GM12878 (cell line): Measurements from ENCODE around the gene FAM107A. TPM values are rescaled to one million over a fixed set of nuclear protein-coding genes. Genes with fewer than 3 reads are reported as not detected.
"Not testable (repeated sequence)": the region's sequence is repeated elsewhere in the genome, so short reads cannot be mapped to it uniquely, and the experiment has no call there.

Source experiments
- ATAC-seq: fragments of 200-7000 bp; cut with Tn5 transposase; 3 replicates; pipeline ENCODE4 v1.9.1; 2020; ENCODE audit warnings: mild to moderate bottlenecking, moderate library complexity
- BruUV-seq: library from RNA; stranded (reverse); fragments of 400-500 nt; replicated peaks from 2 replicates; lab custom pipeline; 2021; lab: Mats Ljungman, UMichigan
- CTCF ChIA-PET: fragments of 300-600 bp; sonication (Branson Sonifier 250); formaldehyde crosslinking; extraction: SDS; loops from one replicate; lab custom pipeline; 2021; ENCODE audit warnings: inconsistent platforms; lab: Yijun Ruan, JAX
- POLR2A ChIA-PET: fragments of 350-600 bp; formaldehyde crosslinking; extraction: SDS; loops from one replicate; lab custom pipeline; 2021; ENCODE audit warnings: inconsistent platforms; lab: Charles Lee
- RAD21 ChIA-PET: fragments of 300-600 bp; sonication (Branson Sonifier 250); formaldehyde crosslinking; loops from one replicate; lab custom pipeline; 2023; ENCODE audit warnings: antibody characterized with exemption; ENCODE audit not compliant: unreplicated experiment; lab: Charles Lee
- SMC1A ChIA-PET: fragments of 300-600 bp; sonication (Branson Sonifier 250); formaldehyde crosslinking; loops from one replicate; lab custom pipeline; 2023; ENCODE audit not compliant: unreplicated experiment, uncharacterized antibody; lab: Charles Lee
- DNase-seq: peaks from one replicate; pipeline ENCODE4 v3.0.0-alpha.2; 2011; ENCODE audit warnings: low read depth, low spot score
- FAIRE-seq: peaks from 3 replicates; lab custom pipeline; 2011; peaks lifted over from hg19 to GRCh38; lab: Jason Lieb, UNC
- H2AFZ ChIP-seq: 2 replicates; pipeline ENCODE4 v1.6.0; 2011; ENCODE audit warnings: low read depth, low read length, control low read depth; ENCODE audit not compliant: control insufficient read depth
- H3K27ac ChIP-seq: 2 replicates; pipeline ENCODE4 v1.5.1; 2011; ENCODE audit warnings: control low read depth; ENCODE audit not compliant: control insufficient read depth, insufficient read depth
- H3K27me3 ChIP-seq, 2 experiments: replicated peaks in 1 of 2; 2 replicates each; pipeline versions ENCODE4 v1.6.0 to v1.6.1; 2011; ENCODE audit warnings: low read length in 1 of 2; ENCODE audit not compliant: control insufficient read depth in 2 of 2, insufficient read depth in 2 of 2
- H3K36me3 ChIP-seq, 2 experiments: 2 replicates each; pipeline ENCODE4 v1.5.1; 2011; ENCODE audit warnings: low read length in 1 of 2; ENCODE audit not compliant: control insufficient read depth in 2 of 2, insufficient read depth in 2 of 2
- H3K4me1 ChIP-seq: 2 replicates; pipeline ENCODE4 v1.6.1; 2011; ENCODE audit warnings: mild to moderate bottlenecking, low read length, moderate library complexity, mixed read lengths; ENCODE audit not compliant: control insufficient read depth, insufficient read depth
- H3K4me2 ChIP-seq: 2 replicates; pipeline ENCODE4 v1.6.0; 2011; ENCODE audit warnings: control low read depth; ENCODE audit not compliant: control insufficient read depth, insufficient read depth
- H3K4me3 ChIP-seq: fragments of 200-600 bp; sonication (generic); 2 replicates; pipeline ENCODE4 v1.5.1; 2016
- H3K79me2 ChIP-seq: 2 replicates; pipeline ENCODE4 v1.6.0; 2011; ENCODE audit warnings: low read length; ENCODE audit not compliant: control insufficient read depth, insufficient read depth
- H3K9ac ChIP-seq: 2 replicates; pipeline ENCODE4 v1.8.0; 2011; ENCODE audit warnings: low read length, control low read depth, mixed read lengths; ENCODE audit not compliant: control insufficient read depth, insufficient read depth
- H3K9me3 ChIP-seq: replicated peaks from 3 replicates; pipeline ENCODE4 v1.5.1; 2011; ENCODE audit warnings: mild to moderate bottlenecking, low read length; ENCODE audit not compliant: control insufficient read depth, insufficient read depth
- H4K20me1 ChIP-seq: 2 replicates; pipeline ENCODE4 v1.6.0; 2011; ENCODE audit not compliant: control insufficient read depth, insufficient read depth
- ATF7 ChIP-seq: fragments of 450-650 bp; IDR thresholded peaks from 2 replicates; pipeline ENCODE4 v1.6.1; 2016; ENCODE audit warnings: low read depth, mild to moderate bottlenecking
- BCL11A ChIP-seq: IDR thresholded peaks from 2 replicates; pipeline ENCODE4 v1.6.1; 2011; ENCODE audit warnings: low read depth, low read length
- CBX5 ChIP-seq: sonication (generic); IDR thresholded peaks from 2 replicates; pipeline ENCODE4 v1.6.1; 2016; ENCODE audit warnings: low read depth, moderate library complexity, mild to moderate bottlenecking, inconsistent platforms
- KAT2A ChIP-seq: conservative IDR thresholded peaks from 2 replicates; pipeline ENCODE4 v1.6.1; 2011; ENCODE audit warnings: low read depth, low read length; ENCODE audit not compliant: control insufficient read depth
- MEF2A ChIP-seq: IDR thresholded peaks from 2 replicates; pipeline ENCODE4 v1.6.1; 2011; ENCODE audit warnings: low read depth, mild to moderate bottlenecking, low read length, moderate library complexity; ENCODE audit not compliant: insufficient read depth
- POLR2AphosphoS5 ChIP-seq: IDR thresholded peaks from 2 replicates; pipeline ENCODE4 v1.6.1; 2011; ENCODE audit warnings: mild to moderate bottlenecking, low read length, inconsistent platforms
- RB1 ChIP-seq: fragments of 450-650 bp; formaldehyde crosslinking; IDR thresholded peaks from 2 replicates; pipeline ENCODE4 v1.6.1; 2017; ENCODE audit warnings: mild to moderate bottlenecking, borderline replicate concordance
- RUNX3 ChIP-seq: IDR thresholded peaks from 2 replicates; pipeline ENCODE4 v1.6.1; 2012; ENCODE audit warnings: low read length, inconsistent platforms
- SREBF1 ChIP-seq: IDR thresholded peaks from 2 replicates; pipeline ENCODE4 v1.6.1; 2012; ENCODE audit warnings: mild to moderate bottlenecking, low read length
- SUZ12 ChIP-seq: fragments of 200-600 bp; sonication (generic); IDR thresholded peaks from one replicate; pipeline ENCODE4 v1.6.1; 2018; ENCODE audit warnings: antibody characterized with exemption, mild to moderate bottlenecking; ENCODE audit not compliant: unreplicated experiment
- ZNF622 ChIP-seq: fragments of 450-650 bp; IDR thresholded peaks from 2 replicates; pipeline ENCODE4 v1.6.1; 2017; ENCODE audit warnings: mild to moderate bottlenecking, inconsistent platforms
- ZZZ3 ChIP-seq: IDR thresholded peaks from 2 replicates; pipeline ENCODE4 v1.6.1; 2011; ENCODE audit warnings: low read depth; ENCODE audit not compliant: control insufficient read depth, insufficient read length
- WGBS: methylation state at CpG from one replicate; pipeline ENCODE4 v1.1.6; 2016; ENCODE audit warnings: low lambda C conversion rate; ENCODE audit not compliant: insufficient replicate concordance, insufficient coverage; ENCODE audit errors: missing lambda C conversion rate; 5-methylcytosine and 5-hydroxymethylcytosine counted together
- in situ Hi-C: fragments of 300-500 bp; cut with MboI; formaldehyde crosslinking; loops from 9 replicates; pipeline ENCODE4 v1.14.3; 2018; ENCODE audit warnings: mixed read lengths
- intact Hi-C: fragments of 100-400 bp; cut with micrococcal nuclease; formaldehyde crosslinking; loops from one replicate; pipeline ENCODE4 v1.14.2; 2022; ENCODE audit not compliant: unreplicated experiment
- polyA plus RNA-seq, 11 experiments: library from polyadenylated mRNA; depleted of rRNA in 4 of 11; unstranded in 6 of 11; stranded (reverse) in 5 of 11; fragments of >200 nt; fragmentation: Nextera tagmentation in 4 of 11; fragmentation: Illumina TruSeq in 1 of 11; extraction: Ambion mirVana in 4 of 11; extraction: Trizol in 1 of 11; gene quantifications; 1 replicate in 1 of 11; 2 replicates in 10 of 11; pipeline versions ENCODE4 v1.2.1 to v1.2.3, GENCODE V29; 2011 to 2016; ENCODE audit warnings: inconsistent platforms in 2 of 11, missing spikeins in 2 of 11, low read depth in 1 of 11
- total RNA-seq, 4 experiments: library from RNA; depleted of rRNA in 3 of 4; stranded (reverse); fragments of >200 nt in 3 of 4; fragmentation: Illumina TruSeq in 1 of 4; extraction: Trizol in 1 of 4; gene quantifications; 2 replicates each; pipeline versions ENCODE4 v1.2.1 to v1.2.3, GENCODE V29; 2013 to 2021
- TF ChIP-seq, protein P1 (sequence below): fragments of 450-650 bp; conservative IDR thresholded peaks from 2 replicates; pipeline ENCODE4 v1.6.1; 2017; ENCODE audit warnings: mild to moderate bottlenecking, moderate library complexity
- TF ChIP-seq, protein P2 (sequence below): IDR thresholded peaks from 2 replicates; pipeline ENCODE4 v1.6.1; 2011; ENCODE audit warnings: low read depth, low read length, improper control_type of control experiment, borderline replicate concordance

FAM107A gene
- total and polyA plus RNA-seq, 10 of the 15 experiments (the other 5 are each of a cell fraction or from before 2014, with no cell fraction given), result not detected

DNA sequence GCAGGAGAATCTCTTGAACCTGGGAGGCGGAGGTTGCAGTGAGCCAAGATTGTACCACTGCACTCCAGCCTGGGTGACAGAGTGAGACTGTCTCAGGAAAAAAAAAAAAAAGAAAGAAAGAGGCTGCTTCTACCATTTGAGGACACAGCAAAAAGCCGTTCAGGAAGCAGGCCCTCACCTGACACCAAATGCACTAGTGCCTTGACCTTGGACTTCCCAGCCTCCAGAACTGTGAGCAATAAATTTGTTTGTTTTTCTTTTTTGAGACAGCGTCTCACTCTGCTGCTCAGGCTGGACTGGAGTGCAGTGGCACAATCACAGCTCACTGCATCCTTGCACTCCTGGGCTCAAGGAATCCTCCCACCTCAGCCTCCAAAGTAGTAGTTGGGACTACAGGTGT is 49.8 kb downstream of the FAM107A start:
- in situ Hi-C loops, H3K36me3 ChIP-seq, H3K27ac ChIP-seq, H3K4me1 ChIP-seq, intact Hi-C loops, H3K9ac ChIP-seq, H3K27me3 ChIP-seq, ATAC-seq, H2AFZ ChIP-seq, H3K9me3 ChIP-seq, H3K4me2 ChIP-seq, DNase-seq, H3K79me2 ChIP-seq, BruUV-seq, H3K4me3 ChIP-seq, FAIRE-seq, H4K20me1 ChIP-seq: not testable (repeated sequence)
- 47% methylated on average over 3 of the region's 3 CpGs for WGBS
- RAD21 ChIA-PET, result interaction anchor here (1.2 kb wide), 1 partner anchor 16 kb away, joined by 4 read pairs; no protein-coding TSS in a partner anchor
- POLR2A ChIA-PET, result interaction anchor here (0.7 kb wide), 1 partner anchor 24 kb away, joined by 5 read pairs; no protein-coding TSS in a partner anchor
- CTCF ChIA-PET, result interaction anchor here (2.2 to 4.5 kb wide), 3 partner anchors 34 to 220 kb away, joined by 7 to 25 read pairs (median 10); partner anchors contain the start of genes HTD2 and RPP14
- SMC1A ChIA-PET, result interaction anchor here (1.2 to 1.6 kb wide), 2 partner anchors 36 to 177 kb away, joined by 3 read pairs; no protein-coding TSS in a partner anchor

DNA sequence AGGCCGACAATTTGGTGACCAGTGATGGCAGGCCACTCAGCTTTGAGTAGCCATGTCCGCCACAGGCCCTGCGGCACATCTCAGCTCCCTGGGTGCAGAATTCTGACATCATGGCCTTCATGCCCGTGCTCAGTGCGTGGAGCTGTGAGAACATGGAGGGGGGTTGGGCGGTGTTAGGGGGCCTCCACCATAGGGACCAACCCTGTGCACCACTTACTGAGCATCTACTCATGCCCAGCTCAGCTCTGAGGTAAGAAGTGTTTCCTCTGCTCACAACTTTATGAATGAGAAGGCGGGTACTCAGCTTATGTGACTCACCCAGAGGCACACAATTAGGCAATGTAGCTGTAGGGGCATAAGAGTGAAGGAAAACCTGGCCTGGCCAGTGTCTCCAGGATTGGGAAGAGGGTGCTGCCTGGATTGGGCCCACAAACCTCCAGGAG is 50.7 kb downstream of the FAM107A start:
- Histone ChIP-seq H3K27ac (no peak overlapping the region), H4K20me1 (no peaks in the 10 kb centered on the region), H3K27me3 (no peaks in the 10 kb centered on the region), H2AFZ (no peak overlapping the region), H3K4me3 (no peak overlapping the region), H3K4me2 (no peak overlapping the region), H3K36me3 (no peaks in the 10 kb centered on the region), H3K9me3 (no peaks in the 10 kb centered on the region), H3K4me1 (no peaks in the 10 kb centered on the region), H3K79me2 (no peaks in the 10 kb centered on the region), H3K9ac (no peak overlapping the region)
- RAD21 ChIA-PET, result interaction anchor here (1.0 to 1.2 kb wide), 2 partner anchors 16 to 35 kb away, joined by 3 to 4 read pairs; partner anchors contain the start of gene KCTD6
- POLR2A ChIA-PET, result interaction anchor here (0.7 kb wide), 1 partner anchor 23 kb away, joined by 5 read pairs; no protein-coding TSS in a partner anchor
- FAIRE-seq (no peak), ATAC-seq (no peak), DNase-seq (no peak)
- intact Hi-C loops (no loop called here), in situ Hi-C loops (no loop called here)
- CTCF ChIA-PET, result interaction anchor here (0.5 to 4.5 kb wide), 4 partner anchors 33 to 219 kb away, joined by 3 to 25 read pairs (median 5); partner anchors contain the start of genes HTD2 and RPP14
- 37% methylated on average over 7 of the region's 7 CpGs for WGBS
- BruUV-seq, result no TSS peak
- SMC1A ChIA-PET, result interaction anchor here (0.8 to 1.6 kb wide), 3 partner anchors 11 to 106 kb away, joined by 3 to 4 read pairs (median 3); no protein-coding TSS in a partner anchor
- TF ChIP-seq ZZZ3 (no peak), SUZ12 (no peak), RB1 (no peak), SREBF1 (no peak), RUNX3 (no peak), ZNF622 (no peak), POLR2AphosphoS5 (no peak), MEF2A (no peak), KAT2A (no peak), CBX5 (no peak), BCL11A (no peak), ATF7 (no peak)
- TF ChIP-seq, protein P1, sequence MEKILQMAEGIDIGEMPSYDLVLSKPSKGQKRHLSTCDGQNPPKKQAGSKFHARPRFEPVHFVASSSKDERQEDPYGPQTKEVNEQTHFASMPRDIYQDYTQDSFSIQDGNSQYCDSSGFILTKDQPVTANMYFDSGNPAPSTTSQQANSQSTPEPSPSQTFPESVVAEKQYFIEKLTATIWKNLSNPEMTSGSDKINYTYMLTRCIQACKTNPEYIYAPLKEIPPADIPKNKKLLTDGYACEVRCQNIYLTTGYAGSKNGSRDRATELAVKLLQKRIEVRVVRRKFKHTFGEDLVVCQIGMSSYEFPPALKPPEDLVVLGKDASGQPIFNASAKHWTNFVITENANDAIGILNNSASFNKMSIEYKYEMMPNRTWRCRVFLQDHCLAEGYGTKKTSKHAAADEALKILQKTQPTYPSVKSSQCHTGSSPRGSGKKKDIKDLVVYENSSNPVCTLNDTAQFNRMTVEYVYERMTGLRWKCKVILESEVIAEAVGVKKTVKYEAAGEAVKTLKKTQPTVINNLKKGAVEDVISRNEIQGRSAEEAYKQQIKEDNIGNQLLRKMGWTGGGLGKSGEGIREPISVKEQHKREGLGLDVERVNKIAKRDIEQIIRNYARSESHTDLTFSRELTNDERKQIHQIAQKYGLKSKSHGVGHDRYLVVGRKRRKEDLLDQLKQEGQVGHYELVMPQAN, result no peak
- TF ChIP-seq, protein P2, sequence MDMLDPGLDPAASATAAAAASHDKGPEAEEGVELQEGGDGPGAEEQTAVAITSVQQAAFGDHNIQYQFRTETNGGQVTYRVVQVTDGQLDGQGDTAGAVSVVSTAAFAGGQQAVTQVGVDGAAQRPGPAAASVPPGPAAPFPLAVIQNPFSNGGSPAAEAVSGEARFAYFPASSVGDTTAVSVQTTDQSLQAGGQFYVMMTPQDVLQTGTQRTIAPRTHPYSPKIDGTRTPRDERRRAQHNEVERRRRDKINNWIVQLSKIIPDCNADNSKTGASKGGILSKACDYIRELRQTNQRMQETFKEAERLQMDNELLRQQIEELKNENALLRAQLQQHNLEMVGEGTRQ, result no peak
- TF ChIP-seq, all 136 proteins: peak for 0
